CD4-positive, alpha-beta T cell treated with Interleukin-10 for 1 hour (primary cell): ENCODE measurements around the gene KLHL9.
"Not testable (repeated sequence)": the region's sequence is repeated elsewhere in the genome, so short reads cannot be mapped to it uniquely, and the experiment has no call there.

Experiments used
- DNase-seq: peaks from one replicate; pipeline ENCODE4 v3.0.0-alpha.2; 2020

The KLHL9 gene

GRCh38 chr9:21334701-21335632 is at the start of gene KLHL9:
Gene KLHL9, minus strand, starts transcription at chr9:21335404. Its CDS starts 545 bp downstream, at chr9:21334859.
- DNase-seq: peak; percentile 89

- no peak for DNase-seq
These were observed 48.4 kb upstream of the KLHL9 start for GRCh38 chr9:21383627-21384026.

- peak; percentile 22 for DNase-seq
These were observed 46.5 kb upstream of the KLHL9 start for GRCh38 chr9:21381448-21382339.

GRCh38 chr9:21371467-21371866 is 36.3 kb upstream of the KLHL9 start:
- DNase-seq: not testable (repeated sequence)

GRCh38 chr9:21367957-21368356 is 32.8 kb upstream of the KLHL9 start, which contains the start of gene IFNA13:
Gene IFNA13, minus strand, starts transcription at chr9:21368057. Its CDS starts 47 bp downstream, at chr9:21368010.
- no peak for DNase-seq

GRCh38 chr9:21367169-21367568 is 32.0 kb upstream of the KLHL9 start:
- DNase-seq: not testable (repeated sequence)

- DNase-seq: no peak
These were observed 27.1 kb upstream of the KLHL9 start for GRCh38 chr9:21362287-21362686.

- DNase-seq: peak; percentile 28
These were observed 22.6 kb upstream of the KLHL9 start for GRCh38 chr9:21357479-21358460.

- no peak for DNase-seq
These were observed 15.6 kb upstream of the KLHL9 start, which contains the start of gene IFNA6 for GRCh38 chr9:21350787-21351186. Gene IFNA6, minus strand, starts transcription at chr9:21350887. Its CDS starts 0 bp downstream, at chr9:21350887.

GRCh38 chr9:21348430-21348970 is 13.3 kb upstream of the KLHL9 start:
- DNase-seq: no peak

GRCh38 chr9:21340735-21341134 is 5.5 kb upstream of the KLHL9 start:
- DNase-seq: no peak

- no peak for DNase-seq
These were observed 1.3 kb upstream of the KLHL9 start for GRCh38 chr9:21336457-21336856.

- DNase-seq: no peak
These were observed 2.0 kb downstream of the KLHL9 start for GRCh38 chr9:21333226-21333625.

GRCh38 chr9:21331676-21332402 is 3.4 kb downstream of the KLHL9 start:
- DNase-seq: no peak

- DNase-seq: peak; percentile 71
These were observed 8.6 kb downstream of the KLHL9 start for GRCh38 chr9:21326526-21327139.

- no peak for DNase-seq
These were observed 11.2 kb downstream of the KLHL9 start for GRCh38 chr9:21324047-21324446.

- no peak for DNase-seq
These were observed 12.2 kb downstream of the KLHL9 start for GRCh38 chr9:21322911-21323461.

- DNase-seq: no peak
These were observed 14.7 kb downstream of the KLHL9 start for GRCh38 chr9:21320465-21320864.

GRCh38 chr9:21317956-21318923 is 17.0 kb downstream of the KLHL9 start:
- DNase-seq: peak; percentile 42
